DMS153 treated with DMSO at 0.1 percent for 48 hours (cell line): Measurements from ENCODE around the gene RASGEF1C.
"Not testable (repeated sequence)": the region's sequence is repeated elsewhere in the genome, so short reads cannot be mapped to it uniquely, and the experiment has no call there.

Source experiments
- DNase-seq: peaks from one replicate; lab custom pipeline; 2025; ENCODE audit not compliant: unreplicated experiment; lab: John Stamatoyannopoulos, UW

Gene RASGEF1C

GRCh38 chr5:180124662-180125061 is 84.3 kb downstream of the RASGEF1C start:
- DNase-seq: not testable (repeated sequence)

DNA sequence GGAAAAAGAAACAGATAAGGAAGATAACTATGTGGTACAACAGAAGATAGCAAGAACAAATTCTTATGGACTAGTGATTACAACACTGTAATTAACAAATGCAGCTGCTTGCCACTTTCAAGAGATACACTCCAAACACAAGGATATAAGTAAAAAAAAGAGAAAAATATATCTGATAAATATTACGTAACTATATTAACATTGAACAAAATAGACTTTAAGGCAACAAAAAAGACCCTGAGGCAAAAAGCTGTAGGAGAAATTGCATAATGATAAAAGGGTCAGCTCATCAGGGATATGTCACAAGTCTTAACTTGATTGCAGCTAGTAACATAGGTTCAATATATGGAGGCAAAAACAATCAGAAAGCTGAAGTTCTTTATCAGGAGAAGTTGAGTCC is 86.1 kb downstream of the RASGEF1C start:
- no peak for DNase-seq

- no peak for DNase-seq
Observed at GRCh38 chr5:180121826-180122413, 87.1 kb downstream of the RASGEF1C start.

GRCh38 chr5:180120237-180121101 is 88.5 kb downstream of the RASGEF1C start:
- no peak for DNase-seq

DNA sequence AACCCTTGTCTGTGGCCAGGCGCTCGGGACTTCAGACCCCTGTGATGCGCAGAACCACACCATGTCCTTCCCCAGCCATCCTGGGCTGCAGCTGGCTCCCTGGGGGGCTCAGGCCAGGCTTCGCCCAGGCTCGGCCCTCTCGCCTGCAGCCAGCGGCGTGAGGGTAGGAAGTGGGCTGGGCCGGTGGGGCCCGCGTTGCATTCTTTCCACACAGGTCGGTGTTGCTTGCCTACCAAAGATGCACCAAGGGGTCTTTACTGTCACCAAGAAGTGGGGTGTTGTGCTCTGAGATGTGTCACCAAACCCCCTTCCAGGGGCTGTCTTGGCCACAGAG is 89.1 kb downstream of the RASGEF1C start:
- DNase-seq: no peak

- no peak for DNase-seq
Observed at GRCh38 chr5:180119031-180119902, 89.7 kb downstream of the RASGEF1C start.

GRCh38 chr5:180118391-180118791 is 90.6 kb downstream of the RASGEF1C start:
- DNase-seq: no peak

DNA sequence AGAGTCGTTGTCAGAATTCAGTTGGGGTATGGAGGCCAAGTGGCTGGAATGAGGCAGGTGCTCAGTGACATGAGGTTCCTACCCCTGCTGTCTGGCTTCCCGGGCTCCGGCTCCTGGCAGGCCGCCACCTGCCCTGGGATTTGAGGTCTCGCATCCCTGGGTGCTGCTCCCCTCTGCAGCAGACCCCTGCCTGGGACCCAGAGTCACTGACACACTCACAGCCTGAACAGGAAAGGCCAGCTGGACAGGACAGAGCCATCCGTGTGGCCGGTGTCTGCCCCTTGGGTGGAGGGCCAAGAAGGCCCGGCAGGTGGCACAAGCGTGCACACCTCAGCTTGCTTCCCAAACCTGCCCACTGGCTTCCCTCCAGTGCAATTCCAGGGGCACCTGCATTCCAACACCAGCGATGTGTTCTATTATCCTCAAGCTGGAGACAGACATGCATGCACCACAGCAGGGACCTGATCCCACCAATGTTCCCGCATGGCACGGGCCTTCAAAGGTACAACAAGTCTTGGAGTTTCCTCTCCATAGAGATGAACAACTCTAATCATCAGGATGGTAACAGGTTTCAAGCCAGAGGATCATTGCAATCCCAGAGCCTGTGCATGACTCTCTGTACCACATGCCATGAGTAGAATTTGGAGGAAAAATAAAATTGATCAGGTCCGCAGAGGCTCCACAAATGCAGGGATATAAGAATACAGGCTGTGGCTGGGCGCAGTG is 91.8 kb downstream of the RASGEF1C start:
- DNase-seq: no peak

- DNase-seq: no peak
Observed at GRCh38 chr5:180116077-180116999, 92.7 kb downstream of the RASGEF1C start.

DNA sequence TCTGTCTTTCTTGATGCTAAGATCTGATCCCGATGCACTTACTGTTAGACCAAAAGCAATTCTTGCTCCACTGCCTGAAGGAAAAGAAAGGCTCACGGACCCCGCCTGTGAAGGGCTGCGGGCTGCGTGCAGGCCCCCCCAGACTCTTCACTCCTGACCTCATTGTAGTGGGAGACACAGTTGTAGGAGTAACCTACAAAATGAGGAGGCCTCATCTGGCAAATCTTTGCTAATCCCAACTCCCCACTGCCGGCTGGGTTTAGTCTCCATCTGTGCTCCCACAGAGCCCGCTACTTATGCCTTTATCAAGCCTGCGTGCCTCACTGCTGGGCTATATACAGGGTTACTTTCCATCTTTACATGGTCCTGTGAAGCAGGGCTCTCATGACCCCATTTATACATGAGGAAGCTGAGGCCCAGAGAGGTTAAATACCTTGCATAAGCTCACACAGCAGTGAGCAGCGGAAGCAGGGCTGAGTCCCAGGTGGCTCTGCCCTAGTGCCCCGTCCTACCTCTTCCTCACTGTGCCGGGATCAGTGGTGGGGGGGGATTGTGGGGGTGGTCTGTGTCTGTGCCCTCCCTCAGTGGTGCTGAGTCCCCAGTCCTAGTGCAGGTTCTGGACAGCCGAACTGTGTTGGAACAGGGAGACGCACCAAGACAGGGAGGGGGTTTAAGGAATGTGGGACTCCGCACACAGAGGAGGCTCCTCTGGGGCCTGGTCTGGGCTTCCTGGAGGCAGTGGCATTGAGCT is 93.5 kb downstream of the RASGEF1C start:
- no peak for DNase-seq

DNA sequence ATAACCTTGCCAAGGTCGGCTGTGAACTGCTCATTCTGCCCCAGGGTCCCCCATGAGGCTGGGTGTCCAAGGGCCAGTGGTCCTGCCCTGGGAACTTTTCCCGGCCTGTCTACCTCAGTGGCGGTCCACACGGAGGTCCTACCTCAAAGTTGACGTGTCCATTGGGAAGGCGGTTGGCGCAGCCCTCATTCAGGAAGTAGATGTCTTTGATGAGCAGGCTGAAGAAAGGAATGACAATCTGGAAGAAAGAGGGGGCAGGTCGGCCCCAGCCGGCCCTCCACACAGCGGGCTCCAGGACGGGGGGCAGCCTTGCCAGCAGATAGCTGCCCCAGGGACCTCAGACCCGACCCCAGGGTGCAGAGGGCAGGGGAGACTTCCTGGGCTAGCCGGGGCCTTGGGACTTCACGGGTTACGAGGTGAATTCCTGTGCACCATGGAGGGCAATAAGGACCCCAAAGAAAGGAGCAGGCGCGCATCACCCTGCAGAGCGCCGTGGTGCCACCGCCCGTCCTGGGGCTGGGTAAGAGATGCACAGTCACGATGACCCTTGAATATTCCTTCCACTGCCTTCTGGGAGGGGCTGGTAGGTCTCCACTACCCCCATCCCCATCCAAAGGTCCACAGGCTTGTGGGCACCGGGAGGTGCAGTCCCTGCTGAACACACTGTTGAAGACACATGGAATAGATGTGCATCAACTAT is 94.6 kb downstream of the RASGEF1C start:
- DNase-seq: no peak

- DNase-seq: no peak
Observed at GRCh38 chr5:180113660-180114303, 95.2 kb downstream of the RASGEF1C start.

DNA sequence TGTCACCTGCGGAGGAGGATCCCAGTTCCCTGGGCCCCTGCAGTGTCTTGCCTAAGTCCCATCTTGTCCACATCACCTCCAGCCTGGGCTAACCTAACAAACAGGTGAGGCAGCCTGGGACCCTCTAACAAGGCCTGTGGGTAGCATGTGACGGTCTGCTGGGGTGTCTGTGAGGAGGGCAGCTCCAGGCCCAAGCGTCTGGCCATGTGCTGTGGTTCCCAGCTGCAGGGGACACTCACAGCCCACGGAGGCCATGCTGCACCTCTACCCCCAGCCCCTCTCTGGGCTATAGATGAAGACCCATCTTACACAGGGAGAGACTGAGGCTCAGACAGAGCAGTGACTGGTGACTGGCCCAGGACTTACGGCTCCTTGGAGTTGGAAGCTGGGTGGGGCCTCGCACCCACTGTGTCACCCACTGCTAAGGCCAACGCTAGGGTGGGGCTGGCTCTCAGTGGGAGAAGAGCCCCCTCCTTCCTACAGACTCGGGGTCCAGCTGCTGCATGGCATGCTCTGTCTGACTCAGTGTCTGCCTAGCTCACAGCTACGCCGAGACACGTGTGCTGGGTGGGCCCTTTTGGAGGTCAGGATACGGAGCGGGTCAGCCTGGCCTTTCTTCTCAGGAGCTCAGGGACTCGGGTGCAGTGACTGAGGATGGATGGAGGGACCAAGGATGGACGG is 96.7 kb downstream of the RASGEF1C start:
- DNase-seq: no peak

DNA sequence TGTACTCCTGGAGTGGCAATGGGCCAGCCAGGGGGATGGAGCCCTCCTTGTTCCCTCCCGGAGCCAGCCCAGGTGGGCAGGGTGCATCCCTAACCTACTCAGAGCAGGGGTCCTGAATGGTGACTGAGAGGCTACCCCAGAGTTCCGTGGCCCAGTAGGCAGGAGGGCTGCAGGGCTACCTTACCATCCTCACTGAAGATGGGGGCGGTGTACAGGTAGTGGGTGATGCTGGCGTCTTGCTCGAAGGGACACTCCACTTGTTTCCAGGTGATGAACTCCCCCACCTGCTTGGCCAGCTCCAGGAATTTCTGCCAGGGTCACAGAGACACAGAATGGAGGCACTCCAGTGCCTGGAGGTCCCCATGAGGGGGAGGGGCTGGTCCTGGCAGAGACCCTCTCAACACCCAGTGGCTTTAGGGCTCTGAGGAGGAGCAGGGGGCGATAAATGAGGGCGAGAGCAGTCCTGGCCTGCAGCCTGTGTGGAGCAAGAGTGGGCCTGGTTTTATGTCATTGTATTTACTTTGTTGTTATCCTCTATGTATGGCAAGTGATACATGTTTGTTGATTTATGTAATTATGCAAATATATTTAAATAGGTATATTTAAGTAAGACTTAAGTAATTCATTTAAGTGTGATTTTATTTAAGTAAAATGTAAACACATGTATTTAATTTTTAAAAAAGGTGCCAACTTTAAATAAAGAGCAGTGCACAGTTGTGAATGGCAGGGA is 97.6 kb downstream of the RASGEF1C start:
- DNase-seq: no peak

GRCh38 chr5:180109920-180110319 is 99.1 kb downstream of the RASGEF1C start:
- no peak for DNase-seq

- DNase-seq: no peak
Observed at GRCh38 chr5:180107005-180107404, 102.0 kb downstream of the RASGEF1C start.

- DNase-seq: no peak
Observed at GRCh38 chr5:180105827-180106312, 103.1 kb downstream of the RASGEF1C start.
